H9 (cell line): ENCODE measurements around the gene ADAMTS3. TPM values are rescaled to one million over a fixed set of nuclear protein-coding genes. Genes with fewer than 3 reads are reported as not detected.

Experiments
- DNase-seq: peaks from one replicate; pipeline ENCODE4 v3.0.0-alpha.2; 2017
- H2AFZ ChIP-seq: one replicate; pipeline ENCODE4 v1.6.1; 2013; ENCODE audit warnings: mild to moderate bottlenecking, low read length, control low read depth, moderate library complexity
- H2AK5ac ChIP-seq: 2 replicates; pipeline ENCODE4 v1.6.1; 2013; ENCODE audit warnings: low read length, control low read depth, mixed read lengths; ENCODE audit not compliant: insufficient read length
- H2BK120ac ChIP-seq: one replicate; pipeline ENCODE4 v1.6.1; 2013; ENCODE audit warnings: low read depth, mild to moderate bottlenecking, low read length, control low read depth, inconsistent platforms; ENCODE audit not compliant: poor library complexity, severe bottlenecking
- H2BK12ac ChIP-seq: 2 replicates; pipeline ENCODE4 v1.6.1; 2013; ENCODE audit warnings: low read length, control low read depth, mixed read lengths, low read depth; ENCODE audit not compliant: insufficient read length
- H2BK15ac ChIP-seq: 2 replicates; pipeline ENCODE4 v1.6.1; 2013; ENCODE audit warnings: low read depth, low read length, control low read depth
- H2BK20ac ChIP-seq: one replicate; pipeline ENCODE4 v1.6.1; 2013; ENCODE audit warnings: low read depth, mild to moderate bottlenecking, low read length, control low read depth, inconsistent platforms; ENCODE audit not compliant: poor library complexity, severe bottlenecking
- H2BK5ac ChIP-seq: 2 replicates; pipeline ENCODE4 v1.6.1; 2013; ENCODE audit warnings: low read length, control low read depth, mixed read lengths; ENCODE audit not compliant: insufficient read length
- H3K14ac ChIP-seq: 2 replicates; pipeline ENCODE4 v1.6.1; 2013; ENCODE audit warnings: low read length, control low read depth; ENCODE audit not compliant: insufficient read depth
- H3K18ac ChIP-seq: 2 replicates; pipeline ENCODE4 v1.6.1; 2013; ENCODE audit warnings: low read depth, mild to moderate bottlenecking, mixed read lengths, low read length, control low read depth; ENCODE audit not compliant: insufficient read length
- H3K23ac ChIP-seq: 2 replicates; pipeline ENCODE4 v1.6.1; 2013; ENCODE audit warnings: low read length, control low read depth, mixed read lengths, low read depth; ENCODE audit not compliant: insufficient read length
- H3K23me2 ChIP-seq: 2 replicates; pipeline ENCODE4 v1.6.1; 2013; ENCODE audit warnings: low read depth, mild to moderate bottlenecking, mixed read lengths, low read length, control low read depth; ENCODE audit not compliant: insufficient read length, poor library complexity, severe bottlenecking
- H3K27ac ChIP-seq: 2 replicates; pipeline ENCODE4 v1.5.1; 2013; ENCODE audit warnings: low read length, control low read depth, mixed read lengths, low read depth; ENCODE audit not compliant: insufficient read length
- H3K27me3 ChIP-seq: 2 replicates; pipeline ENCODE4 v1.6.1; 2013; ENCODE audit warnings: low read length, control low read depth, inconsistent platforms; ENCODE audit not compliant: insufficient read depth
- H3K4ac ChIP-seq: 2 replicates; pipeline ENCODE4 v1.6.1; 2013; ENCODE audit warnings: low read depth, mild to moderate bottlenecking, control low read depth, inconsistent platforms, low read length, moderate library complexity
- H3K4me1 ChIP-seq: 2 replicates; pipeline ENCODE4 v1.6.1; 2013; ENCODE audit warnings: low read length, control low read depth, inconsistent platforms; ENCODE audit not compliant: insufficient read depth
- H3K4me2 ChIP-seq: 2 replicates; pipeline ENCODE4 v1.6.1; 2013; ENCODE audit warnings: low read length, control low read depth, mixed read lengths; ENCODE audit not compliant: insufficient read length, insufficient read depth
- H3K56ac ChIP-seq: 2 replicates; pipeline ENCODE4 v1.6.1; 2013; ENCODE audit warnings: low read depth, mild to moderate bottlenecking, mixed read lengths, low read length, control low read depth; ENCODE audit not compliant: insufficient read length
- H3K79me1 ChIP-seq: 2 replicates; pipeline ENCODE4 v1.6.1; 2013; ENCODE audit warnings: low read depth, mild to moderate bottlenecking, moderate library complexity, low read length, control low read depth, inconsistent platforms; ENCODE audit not compliant: insufficient read depth, poor library complexity, severe bottlenecking
- H3K79me2 ChIP-seq: 2 replicates; pipeline ENCODE4 v1.6.1; 2013; ENCODE audit warnings: low read length, control low read depth, inconsistent platforms; ENCODE audit not compliant: insufficient read depth
- H3K9ac ChIP-seq: 2 replicates; pipeline ENCODE4 v1.6.1; 2013; ENCODE audit warnings: low read length, control low read depth, mixed read lengths; ENCODE audit not compliant: insufficient read length; ENCODE audit errors: extremely low read depth
- H3K9me3 ChIP-seq: one replicate; pipeline ENCODE4 v1.6.1; 2013; ENCODE audit warnings: low read depth, low read length, inconsistent platforms; ENCODE audit not compliant: control insufficient read depth
- H3T11ph ChIP-seq: one replicate; pipeline ENCODE4 v1.6.1; 2013; ENCODE audit warnings: mild to moderate bottlenecking, low read length, control low read depth, inconsistent platforms
- H4K20me1 ChIP-seq: one replicate; pipeline ENCODE4 v1.6.1; 2013; ENCODE audit not compliant: control insufficient read depth, insufficient read length, insufficient read depth
- H4K5ac ChIP-seq: 2 replicates; pipeline ENCODE4 v1.6.1; 2013; ENCODE audit warnings: low read depth, mild to moderate bottlenecking, mixed read lengths, low read length, control low read depth; ENCODE audit not compliant: insufficient read length
- H4K8ac ChIP-seq: replicated peaks from 2 replicates; pipeline ENCODE4 v1.6.1; 2013; ENCODE audit warnings: low read length, control low read depth, mixed read lengths, low read depth; ENCODE audit not compliant: insufficient read length
- H4K91ac ChIP-seq: 2 replicates; pipeline ENCODE4 v1.6.1; 2013; ENCODE audit warnings: low read depth, mild to moderate bottlenecking, moderate library complexity, mixed read lengths, low read length, control low read depth; ENCODE audit not compliant: insufficient read length
- H3K27ac Mint-ChIP-seq, 3 experiments: 2 replicates in 2 of 3; 3 replicates in 1 of 3; pipeline ENCODE4 v1.8.0; 2020 to 2021; ENCODE audit warnings: mixed read lengths in 3 of 3, mild to moderate bottlenecking in 1 of 3, moderate library complexity in 1 of 3
- H3K27me3 Mint-ChIP-seq: 2 replicates; pipeline ENCODE4 v1.8.0; 2021; ENCODE audit warnings: low read depth, mild to moderate bottlenecking, moderate library complexity, mixed read lengths
- H3K36me3 Mint-ChIP-seq, 3 experiments: 2 replicates in 2 of 3; 3 replicates in 1 of 3; pipeline ENCODE4 v1.8.0; 2020 to 2021; ENCODE audit warnings: low read depth in 3 of 3, mixed read lengths in 3 of 3; ENCODE audit not compliant: insufficient read depth in 1 of 3
- H3K4me1 Mint-ChIP-seq, 2 experiments: 2 replicates each; pipeline ENCODE4 v1.8.0; 2020; ENCODE audit warnings: mixed read lengths in 2 of 2
- H3K4me3 Mint-ChIP-seq, 2 experiments: 2 replicates in 1 of 2; 3 replicates in 1 of 2; pipeline ENCODE4 v1.8.0; 2020 to 2021; ENCODE audit warnings: mild to moderate bottlenecking in 2 of 2, mixed read lengths in 2 of 2, moderate library complexity in 1 of 2
- H3K9me3 Mint-ChIP-seq, 2 experiments: 2 replicates in 1 of 2; 3 replicates in 1 of 2; pipeline ENCODE4 v1.8.0; 2020; ENCODE audit warnings: mild to moderate bottlenecking in 2 of 2, mixed read lengths in 2 of 2, moderate library complexity in 1 of 2
- CTCF ChIP-seq: fragments of 200-600 bp; sonication (generic); conservative IDR thresholded peaks from 3 replicates; pipeline ENCODE4 v1.8.0; 2021; ENCODE audit warnings: antibody characterized with exemption, mild to moderate bottlenecking
- WGBS: extraction: QIAGEN DNeasy Blood & Tissue Kit; methylation state at CpG from one replicate; pipeline ENCODE4 v1.1.7; 2013; ENCODE audit warnings: missing lambda C conversion rate, low lambda C conversion rate, mixed read lengths; ENCODE audit not compliant: insufficient read length; ENCODE audit errors: extremely low coverage; 5-methylcytosine and 5-hydroxymethylcytosine counted together
- total RNA-seq: library from RNA; stranded (reverse); gene quantifications from 2 replicates; pipeline ENCODE4 v1.2.1, GENCODE V29; 2021

The ADAMTS3 gene
- total RNA-seq, 1 experiment from 2014 or later = 1.1 TPM

GRCh38 chr4:72569719-72570235, 756 bp upstream of the ADAMTS3 start:
- no peak overlapping the region for H2BK15ac ChIP-seq
- no peaks in the 10 kb centered on the region for H3K9me3 Mint-ChIP-seq
- no CpG with 5 or more reads among the region's 15 CpGs for WGBS
- H3K14ac ChIP-seq = no peak overlapping the region; the same call in 1 of the 2 replicates
- no peak overlapping the region for H4K8ac ChIP-seq
- TF ChIP-seq CTCF = no peak
- no peak overlapping the region for H2AK5ac ChIP-seq
- H2BK20ac ChIP-seq = peak overlapping the region; percentile 26
- no peak overlapping the region for H3K27ac ChIP-seq
- H3K9me3 ChIP-seq = no peaks in the 10 kb centered on the region
- no peak overlapping the region for H3K4ac ChIP-seq
- no peak overlapping the region for H2BK5ac ChIP-seq
- H3K18ac ChIP-seq = peak overlapping the region; percentile 49
- no peak overlapping the region for H4K91ac ChIP-seq
- no peak for DNase-seq
- H3K36me3 Mint-ChIP-seq = no peaks in the 10 kb centered on the region
- H3T11ph ChIP-seq = no peak overlapping the region
- H3K4me1 ChIP-seq = peaks cover 3% of the 10 kb centered on the region; the same call in 1 of the 2 replicates
- no peak overlapping the region for H2BK120ac ChIP-seq
- H3K4me3 Mint-ChIP-seq = peak overlapping the region; percentile 84 to 96
- H3K4me2 ChIP-seq = peak overlapping the region; percentile 52
- peak overlapping the region; percentile 92 for H2AFZ ChIP-seq
- no peak overlapping the region for H3K9ac ChIP-seq
- H3K79me1 ChIP-seq = no peaks in the 10 kb centered on the region
- H3K56ac ChIP-seq = no peak overlapping the region
- no peaks in the 10 kb centered on the region for H3K79me2 ChIP-seq
- no peak overlapping the region for H3K23ac ChIP-seq
- peaks cover 22% of the 10 kb centered on the region for H3K27me3 Mint-ChIP-seq
- no peak overlapping the region for H2BK12ac ChIP-seq
- H3K4me1 Mint-ChIP-seq = peaks cover 22 to 24% of the 10 kb centered on the region in 2 experiments
- H4K20me1 ChIP-seq = no peaks in the 10 kb centered on the region
- peak overlapping the region in 1 of 3 experiments; percentile 23; a peak in 1 of 7 replicates for H3K27ac Mint-ChIP-seq
- H4K5ac ChIP-seq = no peak overlapping the region
- H3K27me3 ChIP-seq = 0 out of 2 replicates have a peak, but pooled peaks cover 2% of the 10 kb centered on the region
- peaks cover 17% of the 10 kb centered on the region for H3K23me2 ChIP-seq
